Uterus (tissue), 2 donors: ENCODE data around the gene PIN1.

Source experiments
- CTCF ChIP-seq, 4 experiments: fragments of 200-600 bp in 2 of 4; fragments of 450-650 bp in 2 of 4; sonication (generic) in 2 of 4; IDR thresholded peaks; one replicate each; pipeline ENCODE4 v1.5.1; 2016 to 2019; ENCODE audit warnings: antibody characterized with exemption in 4 of 4, mild to moderate bottlenecking in 2 of 4, moderate library complexity in 1 of 4
- POLR2A ChIP-seq, 2 donors: fragments of 450-650 bp; IDR thresholded peaks; one replicate each; pipeline ENCODE4 v1.6.1; 2016; ENCODE audit warnings: antibody characterized with exemption in 2 of 2, mild to moderate bottlenecking in 1 of 2, moderate library complexity in 1 of 2

GRCh38 chr19:9797871-9798270 lies 37.2 kb upstream of the PIN1 start:
- TF ChIP-seq CTCF (IDR thresholded peaks at IDR 0.05), result no peak
- TF ChIP-seq POLR2A (IDR thresholded peaks at IDR 0.05), result no peak
